ENCODE data around the gene TOMM20. TPM values are rescaled to one million over a fixed set of nuclear protein-coding genes. Genes with fewer than 3 reads are reported as not detected.

TOMM20 gene
- total RNA-seq, 2 donors from 2014 or later: 76.2 to 127 TPM

- Histone ChIP-seq H3K4me1 (peaks cover 16% of the 10 kb centered on the region), H3K27me3 (no peaks in the 10 kb centered on the region), H3K36me3 (no peaks in the 10 kb centered on the region), H3K27ac (peak overlapping the region; percentile 83), H3K9ac (ENCODE audit: low read depth in 2 of 2, low read length in 2 of 2) (peak overlapping the region; percentile 57 to 77), H3K4me3 (no peak overlapping the region), H3K9me3 (no peaks in the 10 kb centered on the region)
- no peak for TF ChIP-seq CTCF (IDR thresholded peaks at IDR 0.05)
- peak; percentile 72 for DNase-seq
- intact Hi-C loops (cut with DNase I): no loop called here
Measured at GRCh38 chr1:235060607-235061470, 67.8 kb downstream of the TOMM20 start.

Other genes with a start within 250 kb of the TOMM20 start
- gene RBM34, start 32.4 kb upstream of the TOMM20 start, total RNA-seq: 10 to 100 TPM; 59.8 to 61.2 TPM
- 10 to 100 TPM; 27.0 to 31.0 TPM for gene ARID4B, start 199.3 kb upstream of the TOMM20 start, total RNA-seq
- 10 to 100 TPM; 26.2 to 38.9 TPM for gene GGPS1, start 199.7 kb upstream of the TOMM20 start, total RNA-seq
- 10 to 100 TPM; 12.6 to 22.7 TPM for gene TBCE, start 238.6 kb upstream of the TOMM20 start, total RNA-seq

Data from colonic mucosa (tissue), 4 donors.